NCI-H774 (cell line): ENCODE measurements around the gene TTLL11.

Experiments
- DNase-seq: peaks from one replicate; lab custom pipeline; 2025; lab: John Stamatoyannopoulos, UW

TTLL11 gene

GRCh38 chr9:121938621-121939020 lies 154.5 kb downstream of the TTLL11 start:
- no peak for DNase-seq

GRCh38 chr9:121937240-121937639 lies 155.9 kb downstream of the TTLL11 start:
- no peak for DNase-seq

DNA sequence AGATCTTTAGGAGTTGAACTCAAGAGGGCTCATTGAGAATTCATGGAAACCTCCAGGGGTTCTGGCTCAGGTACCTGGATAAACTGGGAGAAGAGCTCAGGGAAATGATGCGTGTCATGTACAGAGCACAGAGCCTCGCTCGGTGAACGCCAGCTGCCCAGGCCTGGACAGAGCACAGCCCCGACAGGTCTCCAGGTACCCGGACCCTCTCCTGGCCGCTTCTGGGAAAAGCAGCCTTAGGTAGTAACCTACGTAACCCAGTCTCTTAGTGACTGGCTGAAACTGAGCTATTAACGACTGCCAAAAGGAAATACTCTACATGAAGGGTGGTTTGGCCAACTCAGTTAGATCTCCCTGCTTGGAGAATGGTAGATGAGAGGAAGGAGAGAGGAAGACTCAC lies 157.4 kb downstream of the TTLL11 start:
- no peak for DNase-seq

DNA sequence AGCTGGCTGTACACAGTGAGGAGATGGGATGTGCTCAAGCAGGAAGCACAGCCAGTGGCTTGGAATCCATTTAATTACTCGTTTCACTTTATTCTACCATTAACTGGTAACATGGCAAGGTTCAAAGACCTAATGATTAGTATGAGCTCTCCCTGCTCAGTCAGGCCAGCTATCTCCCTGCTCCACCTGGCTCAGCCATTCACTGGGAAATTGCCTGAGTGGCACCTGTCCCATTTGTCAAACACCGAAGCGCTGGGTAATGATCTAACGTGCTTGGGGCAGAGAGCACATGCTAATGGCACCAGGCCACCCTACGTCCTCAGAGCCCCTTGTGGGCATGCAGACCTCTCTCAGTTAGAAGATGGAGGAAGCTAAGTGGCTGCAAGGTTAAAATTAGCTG lies 162.2 kb downstream of the TTLL11 start:
- peak; percentile 45 for DNase-seq

- DNase-seq, result peak; percentile 3
Observed at GRCh38 chr9:121929893-121930875, 162.9 kb downstream of the TTLL11 start.

DNA sequence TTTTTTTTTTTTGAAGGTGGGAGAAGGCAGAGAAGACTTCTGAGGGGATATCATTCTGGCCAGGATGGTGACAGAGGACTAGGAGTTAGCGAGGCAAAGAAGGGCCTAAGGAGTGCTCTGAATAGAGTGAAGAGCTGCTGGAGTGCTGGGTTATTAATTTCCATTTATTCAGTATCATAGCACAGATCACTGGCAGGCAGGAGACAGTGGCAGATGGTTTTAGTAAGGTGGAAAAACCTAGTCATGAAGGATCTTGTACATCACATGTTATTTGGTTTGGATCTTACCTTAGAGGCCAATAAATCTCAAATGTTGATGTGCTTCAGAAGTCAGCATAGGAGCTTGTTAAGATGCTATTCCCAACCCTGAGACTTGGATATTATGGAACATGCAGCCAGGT lies 165.5 kb downstream of the TTLL11 start:
- no peak for DNase-seq

DNA sequence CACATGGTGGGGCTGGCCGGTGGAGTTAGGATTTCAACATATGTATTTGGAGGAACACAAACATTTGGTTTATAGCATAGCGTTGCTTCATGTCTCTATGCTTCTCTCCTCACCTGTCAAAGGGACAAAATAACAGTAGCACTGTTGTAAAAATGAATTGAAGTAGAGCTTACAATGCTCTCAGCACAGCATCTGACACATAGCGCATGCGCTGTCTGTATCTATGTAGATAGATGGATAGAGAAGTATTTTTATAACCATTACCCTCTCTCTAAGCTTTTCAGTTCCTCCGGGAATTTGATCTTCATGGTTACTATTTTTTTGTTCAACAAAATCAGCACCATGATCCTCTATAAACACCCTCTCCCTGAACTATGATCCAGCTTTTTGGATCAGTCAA lies 166.0 kb downstream of the TTLL11 start:
- DNase-seq, result no peak

- DNase-seq, result no peak
Observed at GRCh38 chr9:121926351-121926801, 166.7 kb downstream of the TTLL11 start.

DNA sequence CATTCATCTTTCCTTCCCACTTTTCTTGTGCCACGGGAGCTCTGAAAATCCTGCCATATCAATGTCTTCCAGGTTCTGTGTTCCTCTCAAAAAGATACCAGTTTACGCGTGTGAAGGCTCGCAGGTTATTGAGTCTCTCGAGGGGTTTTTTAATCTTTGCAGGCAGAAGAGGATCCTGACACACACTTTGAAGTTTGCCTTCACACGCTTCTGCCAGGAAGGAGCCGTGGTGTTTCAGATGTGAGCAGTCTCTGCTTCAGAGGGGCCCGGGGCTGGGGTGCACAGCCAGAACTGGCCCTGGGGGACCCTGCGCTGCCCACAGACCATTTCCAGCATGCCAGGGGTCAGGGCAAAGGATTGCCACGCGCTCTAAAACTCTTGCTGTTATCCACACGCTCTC lies 167.2 kb downstream of the TTLL11 start:
- DNase-seq, result no peak

DNA sequence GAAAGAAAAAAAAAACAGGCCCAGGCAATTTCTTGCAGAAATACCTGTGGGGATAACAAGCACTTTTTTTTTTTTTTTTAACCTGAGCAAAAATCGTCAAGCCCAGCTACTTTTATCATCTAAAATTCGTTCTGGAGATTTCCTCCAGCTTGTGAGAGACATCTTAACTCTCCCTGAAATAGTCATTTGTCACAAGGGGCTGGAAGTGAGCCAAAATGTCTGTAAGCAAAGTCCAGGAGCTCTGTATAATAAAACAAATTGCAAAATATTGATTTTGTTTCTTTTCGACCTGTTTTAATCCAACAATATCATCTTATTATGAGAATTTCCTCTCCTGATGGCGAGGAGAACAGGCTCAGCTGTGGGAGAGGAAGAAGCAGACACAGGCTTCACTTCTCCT lies 168.4 kb downstream of the TTLL11 start:
- no peak for DNase-seq

DNA sequence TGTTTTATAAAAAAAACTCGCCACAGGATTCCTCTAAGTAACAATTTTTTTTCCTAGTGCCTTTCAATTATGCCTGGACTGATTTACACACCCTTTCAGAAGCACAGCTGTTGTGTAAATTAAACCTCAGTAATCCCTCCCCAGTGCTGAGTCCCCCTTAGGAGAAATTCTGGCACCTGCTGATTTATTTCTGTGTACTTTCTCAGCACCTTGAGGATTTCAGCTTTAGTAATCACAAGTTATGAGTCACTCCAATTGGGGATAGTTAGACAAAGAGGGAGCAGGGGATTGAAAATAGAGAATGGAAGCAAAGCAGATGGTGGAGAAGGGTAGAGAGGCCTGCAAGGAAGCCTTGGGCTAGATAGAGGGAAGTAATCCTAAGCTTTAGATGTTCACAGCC lies 171.7 kb downstream of the TTLL11 start:
- no peak for DNase-seq

GRCh38 chr9:121917375-121918335 lies 175.5 kb downstream of the TTLL11 start:
- no peak for DNase-seq

GRCh38 chr9:121915304-121915625 lies 177.8 kb downstream of the TTLL11 start:
- no peak for DNase-seq

GRCh38 chr9:121914604-121915303 lies 178.4 kb downstream of the TTLL11 start:
- DNase-seq, result no peak

DNA sequence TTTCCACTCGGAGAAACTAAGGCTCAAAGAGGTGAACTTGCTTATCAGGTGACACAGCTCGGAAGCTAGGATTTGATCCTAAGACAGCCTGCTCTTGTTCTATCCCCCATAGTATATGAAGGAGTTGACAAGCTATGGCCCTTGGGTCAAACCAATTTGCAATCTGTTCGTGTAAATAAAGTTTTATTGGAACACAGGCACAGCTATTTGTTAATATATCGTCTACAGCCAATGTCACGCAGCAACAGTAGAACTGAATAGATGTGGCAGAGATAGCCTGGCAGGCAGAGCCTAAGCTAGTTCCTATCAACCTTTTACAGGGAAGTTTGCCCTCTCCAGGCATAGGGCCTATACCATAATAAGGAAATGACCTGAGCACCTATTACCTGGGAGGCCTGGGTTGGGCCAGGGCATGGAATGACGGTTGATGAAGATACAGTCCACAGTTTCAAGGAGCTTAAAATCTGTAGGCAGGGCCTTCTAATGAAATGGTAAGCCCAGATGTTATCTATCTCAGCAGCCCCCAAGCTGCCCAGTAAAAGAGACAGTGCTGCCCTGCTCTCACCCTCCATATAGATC lies 179.0 kb downstream of the TTLL11 start:
- DNase-seq, result no peak

DNA sequence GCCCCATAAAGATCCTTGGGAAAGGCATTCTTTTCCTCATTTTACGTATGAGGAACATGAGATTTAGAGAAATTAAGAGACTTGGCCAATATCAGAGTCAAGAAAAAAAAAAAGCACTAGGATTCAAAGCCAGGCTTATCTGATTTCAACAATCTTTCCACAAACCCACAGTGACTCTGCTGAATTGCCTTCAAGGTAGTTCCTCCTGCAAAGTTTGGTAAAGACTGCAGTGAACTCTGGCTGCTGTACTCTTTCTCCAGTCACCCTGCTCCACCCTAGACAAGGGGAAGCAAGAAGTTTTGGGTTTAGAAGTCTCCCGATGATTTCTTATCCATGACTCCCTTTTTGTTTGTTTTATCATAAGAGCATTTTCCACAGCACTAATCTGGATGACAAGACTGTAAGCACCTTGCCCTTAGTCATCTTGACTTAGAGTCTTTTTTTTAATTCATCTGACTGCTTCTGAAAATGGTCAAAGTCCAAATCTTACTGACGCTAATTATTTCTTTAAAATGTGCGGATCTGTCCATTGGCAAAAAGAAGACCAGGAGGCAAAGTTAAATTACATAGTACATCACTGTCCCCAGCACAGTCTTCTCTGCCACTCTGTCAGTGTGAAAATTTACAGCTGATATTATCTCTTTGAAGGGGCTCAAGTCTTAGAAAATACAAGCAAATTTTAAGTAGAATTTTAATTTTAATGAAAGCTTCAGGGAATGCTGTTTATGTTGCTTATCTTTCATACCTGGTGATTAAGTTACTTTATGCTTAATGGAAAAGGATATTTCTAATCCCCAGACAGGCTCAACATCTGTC lies 180.1 kb downstream of the TTLL11 start:
- no peak for DNase-seq

DNA sequence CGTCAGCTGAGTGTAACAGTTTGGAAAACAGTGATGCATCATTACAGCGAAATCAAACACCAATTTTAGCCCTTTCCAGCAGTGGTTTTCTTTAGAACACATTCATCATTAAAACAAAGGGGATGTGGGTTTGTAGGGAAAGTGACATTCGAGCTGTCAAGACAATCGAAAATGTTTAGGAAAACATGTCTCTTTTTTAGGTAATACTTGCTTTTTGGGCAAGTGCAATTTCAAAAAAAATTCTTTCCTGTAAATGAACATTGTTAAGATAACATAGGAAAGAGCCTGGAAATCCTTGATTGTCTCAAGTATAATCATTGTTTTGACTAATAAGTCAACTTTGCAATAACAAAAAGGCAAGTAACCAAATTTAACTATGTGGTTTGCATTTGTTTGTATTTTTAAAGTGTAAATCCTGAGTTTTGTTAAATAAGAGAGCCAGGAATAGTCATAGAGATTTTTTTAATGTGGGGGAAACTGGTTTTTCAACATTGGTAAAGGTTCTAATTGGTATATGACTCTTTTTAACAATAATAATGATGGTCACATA lies 182.5 kb downstream of the TTLL11 start:
- no peak for DNase-seq

DNA sequence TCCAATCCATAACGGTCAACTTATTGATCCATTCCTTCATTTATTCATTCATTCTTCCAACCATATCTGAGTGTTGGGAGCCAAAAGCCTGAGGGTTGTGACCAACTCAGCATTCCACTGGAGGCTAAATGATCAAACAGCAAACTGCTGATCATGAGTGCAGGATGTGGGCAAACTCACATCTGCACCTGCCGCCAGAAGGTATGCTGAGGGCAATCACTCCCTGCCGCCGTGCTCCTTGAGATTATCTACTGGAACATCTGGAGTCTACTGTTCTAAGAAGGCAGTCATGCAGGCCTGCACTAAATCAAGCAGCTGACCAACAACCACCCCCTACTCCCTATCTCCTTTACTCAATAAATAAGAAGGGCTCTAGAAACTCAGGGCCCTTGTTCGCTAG lies 184.0 kb downstream of the TTLL11 start:
- no peak for DNase-seq

- DNase-seq, result no peak
Observed at GRCh38 chr9:121906074-121906870, 186.8 kb downstream of the TTLL11 start.
